ENCODE measurements around the gene ZBTB2. TPM values are rescaled to one million over a fixed set of nuclear protein-coding genes. Genes with fewer than 3 reads are reported as not detected.
"Not testable (repeated sequence)": the region's sequence is repeated elsewhere in the genome, so short reads cannot be mapped to it uniquely, and the experiment has no call there.

ZBTB2 gene
- total RNA-seq, 1 experiment from 2014 or later = 17.2 TPM

DNA sequence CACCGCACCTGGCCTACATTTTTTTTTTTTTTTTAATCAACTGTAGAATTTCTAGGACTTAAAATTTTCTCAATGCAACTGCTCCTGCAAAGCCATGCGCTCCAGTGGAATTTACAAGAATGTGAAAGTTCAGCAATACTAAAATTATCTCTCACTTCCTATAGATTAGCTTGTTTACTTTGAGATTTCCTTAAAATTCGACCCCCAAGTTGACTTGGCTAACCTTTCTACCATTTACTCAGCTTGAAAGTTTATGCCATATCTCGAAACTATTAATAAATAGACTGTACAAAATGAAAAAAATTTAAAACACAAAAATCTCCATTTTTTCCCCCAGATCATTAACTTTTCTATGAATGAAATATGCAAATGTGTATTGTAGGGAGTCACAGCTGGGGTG lies 64.3 kb downstream of the ZBTB2 start:
- DNase-seq (ENCODE audit: low spot score) = no peak

DNA sequence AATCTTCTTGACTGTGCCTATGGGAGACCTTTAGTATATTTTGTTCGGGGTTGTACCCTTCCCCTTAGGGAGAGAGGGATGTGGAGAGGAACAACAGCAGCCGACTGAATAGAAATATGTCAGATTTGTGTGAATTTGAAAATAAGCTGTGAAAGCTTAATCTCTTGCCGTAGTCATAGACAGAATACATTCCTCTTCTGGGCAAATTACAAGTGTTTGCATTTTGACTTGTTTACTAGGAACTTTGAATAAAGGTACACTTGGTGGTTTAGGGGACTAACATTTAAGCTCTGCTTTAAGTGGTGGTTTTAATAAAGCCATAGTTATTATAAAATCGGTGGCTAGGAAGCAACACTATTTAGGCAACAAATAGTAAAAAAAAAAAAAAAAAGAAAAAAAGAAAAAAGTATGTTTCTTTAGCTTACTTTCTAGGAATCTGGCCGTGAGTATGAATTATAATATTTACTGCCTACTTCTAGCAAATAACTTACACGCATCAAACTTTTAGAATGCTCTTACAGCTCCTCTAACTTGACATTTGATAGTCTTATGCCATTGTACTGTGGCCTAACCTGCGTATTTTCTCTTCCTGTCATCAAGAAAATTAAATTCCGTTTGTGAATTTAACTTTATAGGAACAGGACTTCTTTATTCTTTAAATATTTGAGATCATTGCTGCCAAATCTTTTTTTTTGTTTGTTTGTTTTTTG lies 65.1 kb downstream of the ZBTB2 start:
- no peak for DNase-seq (ENCODE audit: low spot score)

GRCh38 chr6:151325075-151326050 lies 66.0 kb downstream of the ZBTB2 start:
- DNase-seq (ENCODE audit: low spot score) = peak; percentile 52

GRCh38 chr6:151324488-151324825 lies 66.9 kb downstream of the ZBTB2 start:
- no peak for DNase-seq (ENCODE audit: low spot score)

- DNase-seq (ENCODE audit: low spot score) = peak; percentile 76
These were observed 67.4 kb downstream of the ZBTB2 start for GRCh38 chr6:151323791-151324487.

DNA sequence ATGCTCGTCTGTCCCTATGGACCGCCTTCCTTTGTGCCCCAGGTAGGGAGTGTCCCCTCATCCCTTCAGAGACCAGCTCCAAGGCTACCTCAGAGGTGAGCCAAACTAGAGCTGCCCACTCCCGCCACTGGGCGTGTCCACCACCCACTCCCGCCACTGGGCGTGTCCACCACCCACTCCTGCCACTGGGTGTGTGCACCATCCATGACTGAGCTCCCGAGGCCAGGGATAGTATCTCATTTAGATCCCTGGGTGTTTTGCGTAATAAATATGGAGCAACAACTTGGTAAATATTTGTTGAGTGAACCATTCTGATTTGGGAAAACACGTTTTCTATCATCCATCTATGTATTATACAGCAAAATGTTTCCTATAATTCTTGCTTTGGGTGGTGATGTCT lies 68.8 kb downstream of the ZBTB2 start:
- no peak for DNase-seq (ENCODE audit: low spot score)

GRCh38 chr6:151321438-151321837 lies 69.9 kb downstream of the ZBTB2 start:
- DNase-seq (ENCODE audit: low spot score) = no peak

- no peak for DNase-seq (ENCODE audit: low spot score)
These were observed 71.2 kb downstream of the ZBTB2 start for GRCh38 chr6:151320140-151320539.

DNA sequence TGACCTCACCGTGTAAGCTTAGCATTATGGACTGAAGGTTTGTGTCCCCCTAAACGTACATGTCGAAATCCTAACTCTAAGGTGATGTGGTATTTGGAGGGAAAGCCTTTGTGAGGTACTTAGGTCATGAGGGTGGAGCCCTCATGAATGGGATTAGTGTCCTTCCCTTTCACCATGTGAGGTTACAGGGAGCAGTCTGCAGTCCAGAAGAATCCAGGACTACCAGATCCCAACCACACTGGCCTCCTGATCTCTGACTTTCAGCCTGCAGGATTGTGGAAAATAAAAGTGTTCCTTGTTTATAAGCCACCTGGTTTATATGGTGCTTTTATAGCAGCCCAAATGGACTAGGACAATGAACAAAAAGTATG lies 73.4 kb downstream of the ZBTB2 start:
- DNase-seq (ENCODE audit: low spot score) = no peak

DNA sequence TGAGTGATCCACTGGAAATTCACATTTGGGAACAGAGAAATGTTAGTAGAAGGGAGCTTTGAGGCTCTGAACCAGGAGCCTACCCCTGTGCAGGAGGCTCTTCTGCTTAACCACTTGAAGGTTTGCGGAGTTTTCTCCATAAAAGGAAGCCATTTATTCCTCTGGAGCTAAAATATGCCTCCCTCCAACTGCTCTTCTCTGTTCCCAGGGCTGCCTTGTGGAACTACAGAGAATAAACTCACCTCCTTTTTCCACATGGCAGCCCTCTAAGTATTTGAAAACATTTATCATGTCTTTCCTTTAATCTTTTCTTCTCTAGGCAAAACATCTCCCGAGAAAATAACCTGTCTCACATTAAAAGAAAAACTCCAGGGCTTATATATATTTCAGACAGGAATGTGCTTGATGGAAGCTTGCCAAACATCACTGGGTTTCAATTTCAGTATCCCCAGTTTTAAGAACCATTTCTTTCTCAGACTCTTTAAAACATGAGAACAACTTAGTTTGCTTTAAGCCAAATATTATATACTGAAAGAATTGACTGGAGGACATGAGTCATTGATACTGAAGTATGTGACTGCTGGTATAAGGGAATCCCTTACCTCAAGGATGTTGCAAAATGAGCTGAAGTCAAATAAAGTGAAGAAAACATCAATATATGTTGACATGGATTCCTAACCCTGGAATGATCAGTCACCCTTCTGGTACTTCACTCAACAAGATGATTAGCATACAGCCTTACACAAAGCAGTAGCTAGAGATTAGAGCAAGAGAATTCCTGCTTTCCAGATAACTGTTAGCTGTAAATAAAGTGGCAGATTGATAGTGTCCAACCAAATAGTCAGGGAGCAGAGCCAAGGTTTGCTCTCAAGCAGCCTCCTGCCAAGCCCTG lies 74.0 kb downstream of the ZBTB2 start:
- DNase-seq (ENCODE audit: low spot score) = no peak

DNA sequence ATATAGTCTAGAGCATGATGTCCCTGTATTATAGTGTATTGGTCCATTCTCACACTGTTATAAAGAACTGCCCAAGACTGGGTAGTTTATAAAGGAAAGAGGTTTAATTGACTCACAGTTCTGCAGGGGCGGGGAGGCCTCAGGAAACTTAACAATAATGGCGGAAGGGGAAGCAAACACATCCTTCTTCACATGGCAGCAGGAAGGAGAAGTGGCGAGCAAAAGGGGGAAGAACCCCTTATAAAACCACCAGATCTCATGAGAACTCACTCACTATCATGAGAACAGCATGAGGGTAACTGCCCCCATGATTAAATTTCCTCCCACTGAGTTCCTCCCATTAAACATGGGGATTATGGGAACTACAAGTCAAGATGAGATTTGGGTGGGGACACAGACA lies 75.7 kb downstream of the ZBTB2 start:
- not testable (repeated sequence) for DNase-seq (ENCODE audit: low spot score)

Other genes starting within 250 kb of the ZBTB2 start
- 4.8 and 6.5 TPM in 2 replicates for gene AKAP12, start 151.6 kb downstream of the ZBTB2 start, total RNA-seq (2014; rRNA removed; shearing (Covaris generic))
- gene RMND1, start 60.6 kb upstream of the ZBTB2 start, total RNA-seq (2014; rRNA removed; shearing (Covaris generic)) = 23.1 and 29.6 TPM in 2 replicates
- gene CCDC170, start 102.5 kb upstream of the ZBTB2 start, total RNA-seq (2014; rRNA removed; shearing (Covaris generic)) = not detected in 2 replicates

Data from H4 (cell line).